ENCODE measurements around the gene HTR2C. TPM values are rescaled to one million over a fixed set of nuclear protein-coding genes. Genes with fewer than 3 reads are reported as not detected.

The HTR2C gene
- total RNA-seq, 1 experiment from 2014 or later = 1.5 TPM

DNA sequence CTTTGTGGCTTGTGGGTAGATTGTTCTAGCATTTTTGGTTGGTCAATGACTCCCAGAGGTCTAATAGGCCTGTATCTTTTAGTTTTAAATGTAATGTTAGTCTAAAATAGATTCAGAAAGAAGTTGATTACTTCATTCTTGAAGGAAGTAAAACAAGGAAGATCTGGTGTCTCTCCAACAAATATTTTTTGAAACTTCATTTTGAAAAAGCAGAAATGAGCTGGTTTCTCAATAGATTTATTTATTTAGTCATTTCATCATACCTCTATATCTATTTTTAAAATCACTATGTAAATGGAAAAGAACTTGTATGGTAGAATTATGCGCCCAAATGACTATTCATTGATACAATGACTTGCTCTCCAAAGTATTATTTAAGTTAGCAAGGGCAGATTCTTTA lies 7.2 kb downstream of the HTR2C start:
- H3T11ph ChIP-seq (ENCODE audit: low read length) = no peak overlapping the region

More for the DNA sequence above, 7.2 kb downstream of the HTR2C start:
- no peak for DNase-seq
- H3K4me1 Mint-ChIP-seq = peaks cover 11 to 55% of the 10 kb centered on the region in 2 experiments
- Histone ChIP-seq H4K5ac (ENCODE audit: insufficient read length, low read depth, low read length) (no peak overlapping the region), H2BK5ac (ENCODE audit: insufficient read length, low read length) (no peak overlapping the region), H3K23ac (ENCODE audit: insufficient read length, low read depth, low read length) (no peak overlapping the region), H3K18ac (ENCODE audit: insufficient read length, low read depth, low read length) (no peak overlapping the region), H2BK20ac (ENCODE audit: low read depth, low read length, poor library complexity, severe bottlenecking) (no peak overlapping the region), H4K20me1 (ENCODE audit: control insufficient read depth, insufficient read depth, insufficient read length) (no peaks in the 10 kb centered on the region), H4K91ac (ENCODE audit: insufficient read length, low read depth, low read length) (no peak overlapping the region), H2BK120ac (ENCODE audit: low read depth, low read length, poor library complexity, severe bottlenecking) (no peak overlapping the region), H3K14ac (ENCODE audit: insufficient read depth, low read length) (no peak overlapping the region), H3K23me2 (ENCODE audit: insufficient read length, low read depth, low read length, poor library complexity, severe bottlenecking) (no peaks in the 10 kb centered on the region), H4K8ac (replicated peaks; ENCODE audit: insufficient read length, low read depth, low read length) (no peak overlapping the region), H2BK15ac (ENCODE audit: low read depth, low read length) (no peak overlapping the region), H3K9me3 (ENCODE audit: control insufficient read depth, low read depth, low read length) (no peaks in the 10 kb centered on the region), H3K27me3 (ENCODE audit: insufficient read depth, low read length) (no peaks in the 10 kb centered on the region; the same call in 1 of the 2 replicates), H3K4me1 (ENCODE audit: insufficient read depth, low read length) (no peaks in the 10 kb centered on the region), H3K4me2 (ENCODE audit: insufficient read depth, insufficient read length, low read length) (no peak overlapping the region), H2AFZ (ENCODE audit: low read length) (no peak overlapping the region), H3K9ac (ENCODE audit: extremely low read depth, insufficient read length, low read length) (no peak overlapping the region), H3K27ac (ENCODE audit: insufficient read length, low read depth, low read length) (no peak overlapping the region), H2BK12ac (ENCODE audit: insufficient read length, low read depth, low read length) (no peak overlapping the region), H3K56ac (ENCODE audit: insufficient read length, low read depth, low read length) (no peak overlapping the region), H3K4ac (ENCODE audit: low read depth, low read length) (no peak overlapping the region), H2AK5ac (ENCODE audit: insufficient read length, low read length) (no peak overlapping the region), H3K79me2 (ENCODE audit: insufficient read depth, low read length) (no peaks in the 10 kb centered on the region), H3K79me1 (ENCODE audit: insufficient read depth, low read depth, low read length, poor library complexity, severe bottlenecking) (no peaks in the 10 kb centered on the region)
- peaks cover 0 to 27% (median 3%) of the 10 kb centered on the region in 3 experiments; a peak in 3 of 7 replicates for H3K36me3 Mint-ChIP-seq (ENCODE audit: insufficient read depth in 1 of 3, low read depth in 3 of 3)
- WGBS (ENCODE audit: extremely low coverage, insufficient read length, low lambda C conversion rate) = no CpG with 5 or more reads among the region's 1 CpG
- no peak for TF ChIP-seq CTCF (conservative IDR thresholded peaks at IDR 0.05)
- H3K27me3 Mint-ChIP-seq (ENCODE audit: low read depth) = peaks cover 3% of the 10 kb centered on the region; the same call in 1 of the 2 replicates
- H3K9me3 Mint-ChIP-seq = no peaks in the 10 kb centered on the region
- H3K27ac Mint-ChIP-seq = no peak overlapping the region
- H3K4me3 Mint-ChIP-seq = no peak overlapping the region

All from H9 (cell line).